ENCODE measurements around the gene COX4I1. TPM values are rescaled to one million over a fixed set of nuclear protein-coding genes. Genes with fewer than 3 reads are reported as not detected.

Gene COX4I1
- total RNA-seq, 1 experiment from 2014 or later = 417 TPM

GRCh38 chr16:85783441-85783840 lies 16.1 kb upstream of the COX4I1 start:
- Histone ChIP-seq H3K27me3 (ENCODE audit: low read length) (no peaks in the 10 kb centered on the region), H3K79me2 (ENCODE audit: low read length) (peaks cover 16% of the 10 kb centered on the region), H4K20me1 (ENCODE audit: insufficient read depth, low read depth, low read length) (peaks cover 22% of the 10 kb centered on the region; the same call in 1 of the 2 replicates), H3K4me3 (ENCODE audit: low read length) (no peak overlapping the region), H3K4me2 (ENCODE audit: low read depth, low read length, poor library complexity, severe bottlenecking) (no peak overlapping the region), H3K27ac (ENCODE audit: low read length) (no peak overlapping the region), H3K4me1 (ENCODE audit: low read length) (no peaks in the 10 kb centered on the region), H3K36me3 (ENCODE audit: insufficient read depth, low read length) (peaks cover 12% of the 10 kb centered on the region; the same call in 1 of the 2 replicates), H3K9ac (ENCODE audit: low read length) (no peak overlapping the region), H3K9me2 (replicated peaks; ENCODE audit: insufficient read depth, low read length) (no peaks in the 10 kb centered on the region), H3K9me3 (ENCODE audit: low read length) (no peaks in the 10 kb centered on the region), H2AFZ (ENCODE audit: low read length) (no peak overlapping the region)
- no peak for DNase-seq

DNA sequence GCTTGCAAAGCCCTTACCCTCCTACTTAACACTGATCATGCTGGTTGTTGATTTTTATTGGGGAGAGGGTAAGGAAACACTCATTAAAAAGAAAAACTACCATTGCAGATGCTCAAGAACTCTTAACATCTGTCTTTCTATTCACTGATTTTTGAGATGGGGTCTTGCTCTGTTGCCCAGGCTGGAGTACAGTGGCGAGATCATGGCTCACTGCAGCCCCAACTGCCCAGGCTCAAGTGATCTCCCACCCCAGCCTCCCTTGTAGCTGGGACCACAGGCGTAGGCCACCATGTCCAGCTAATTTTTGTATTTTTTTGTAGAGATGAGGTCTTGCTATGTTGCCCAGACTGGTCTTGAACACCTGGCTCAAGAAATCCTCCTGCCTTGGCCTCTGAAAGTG lies 14.7 kb upstream of the COX4I1 start:
- Histone ChIP-seq H3K27ac (ENCODE audit: low read length) (no peak overlapping the region), H3K79me2 (ENCODE audit: low read length) (peaks cover 27% of the 10 kb centered on the region), H3K4me2 (ENCODE audit: low read depth, low read length, poor library complexity, severe bottlenecking) (no peak overlapping the region), H4K20me1 (ENCODE audit: insufficient read depth, low read depth, low read length) (peaks cover 22% of the 10 kb centered on the region; the same call in 1 of the 2 replicates), H3K36me3 (ENCODE audit: insufficient read depth, low read length) (peaks cover 19% of the 10 kb centered on the region; the same call in 1 of the 2 replicates), H3K4me3 (ENCODE audit: low read length) (no peak overlapping the region), H3K27me3 (ENCODE audit: low read length) (no peaks in the 10 kb centered on the region), H3K4me1 (ENCODE audit: low read length) (peaks cover 2% of the 10 kb centered on the region), H3K9me2 (replicated peaks; ENCODE audit: insufficient read depth, low read length) (no peaks in the 10 kb centered on the region), H2AFZ (ENCODE audit: low read length) (no peak overlapping the region), H3K9me3 (ENCODE audit: low read length) (no peaks in the 10 kb centered on the region), H3K9ac (ENCODE audit: low read length) (no peak overlapping the region)
- no peak for DNase-seq

- H3K36me3 ChIP-seq (ENCODE audit: insufficient read depth, low read length) = peaks cover 22% of the 10 kb centered on the region; the same call in 1 of the 2 replicates
- H3K9me2 ChIP-seq (replicated peaks; ENCODE audit: insufficient read depth, low read length) = no peaks in the 10 kb centered on the region
- no peak overlapping the region for H3K4me3 ChIP-seq (ENCODE audit: low read length)
- H3K4me2 ChIP-seq (ENCODE audit: low read depth, low read length, poor library complexity, severe bottlenecking) = no peak overlapping the region
- H2AFZ ChIP-seq (ENCODE audit: low read length) = no peak overlapping the region
- no peak for DNase-seq
- H3K27ac ChIP-seq (ENCODE audit: low read length) = no peak overlapping the region
- H3K9me3 ChIP-seq (ENCODE audit: low read length) = no peaks in the 10 kb centered on the region
- peaks cover 13% of the 10 kb centered on the region for H3K4me1 ChIP-seq (ENCODE audit: low read length)
- no peak overlapping the region for H3K9ac ChIP-seq (ENCODE audit: low read length)
- peaks cover 38% of the 10 kb centered on the region for H3K79me2 ChIP-seq (ENCODE audit: low read length)
- peaks cover 21% of the 10 kb centered on the region; the same call in 1 of the 2 replicates for H4K20me1 ChIP-seq (ENCODE audit: insufficient read depth, low read depth, low read length)
- H3K27me3 ChIP-seq (ENCODE audit: low read length) = no peaks in the 10 kb centered on the region
Observed at GRCh38 chr16:85785927-85786326, 13.6 kb upstream of the COX4I1 start.

DNA sequence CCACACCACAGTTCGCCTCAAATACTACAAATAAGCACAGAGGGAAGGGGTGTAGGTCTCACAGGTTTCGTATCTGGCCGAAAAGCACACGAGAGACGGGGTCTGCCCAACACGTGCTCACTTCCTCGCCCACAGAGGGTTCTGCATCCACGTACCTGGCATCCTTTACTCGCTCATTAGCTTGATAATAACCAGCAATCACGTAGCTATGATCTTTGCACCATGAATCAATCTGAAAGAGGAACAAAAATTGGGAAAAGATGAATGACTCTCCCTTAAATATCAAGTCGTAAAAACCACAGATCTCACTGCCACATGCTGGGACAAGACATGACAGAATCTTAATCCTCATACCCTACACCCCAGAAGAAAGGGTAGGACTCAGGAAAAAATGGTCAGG lies 10.7 kb upstream of the COX4I1 start:
- Histone ChIP-seq H3K36me3 (ENCODE audit: insufficient read depth, low read length) (peaks cover 22% of the 10 kb centered on the region; the same call in 1 of the 2 replicates), H4K20me1 (ENCODE audit: insufficient read depth, low read depth, low read length) (peaks cover 29% of the 10 kb centered on the region; the same call in 1 of the 2 replicates)

GRCh38 chr16:85789773-85790172 lies 9.7 kb upstream of the COX4I1 start:
- no peak overlapping the region for H3K27ac ChIP-seq (ENCODE audit: low read length)
- peaks cover 24% of the 10 kb centered on the region; the same call in 1 of the 2 replicates for H3K36me3 ChIP-seq (ENCODE audit: insufficient read depth, low read length)
- peaks cover 30% of the 10 kb centered on the region; the same call in 1 of the 2 replicates for H4K20me1 ChIP-seq (ENCODE audit: insufficient read depth, low read depth, low read length)
- no peaks in the 10 kb centered on the region for H3K9me3 ChIP-seq (ENCODE audit: low read length)
- H3K4me1 ChIP-seq (ENCODE audit: low read length) = peaks cover 13% of the 10 kb centered on the region
- DNase-seq = no peak
- H3K9ac ChIP-seq (ENCODE audit: low read length) = no peak overlapping the region
- H3K27me3 ChIP-seq (ENCODE audit: low read length) = no peaks in the 10 kb centered on the region
- no peak overlapping the region for H3K4me3 ChIP-seq (ENCODE audit: low read length)
- H3K4me2 ChIP-seq (ENCODE audit: low read depth, low read length, poor library complexity, severe bottlenecking) = no peak overlapping the region
- no peak overlapping the region for H2AFZ ChIP-seq (ENCODE audit: low read length)
- H3K79me2 ChIP-seq (ENCODE audit: low read length) = peaks cover 70% of the 10 kb centered on the region
- no peaks in the 10 kb centered on the region for H3K9me2 ChIP-seq (replicated peaks; ENCODE audit: insufficient read depth, low read length)

More for the DNA sequence above, 10.7 kb upstream of the COX4I1 start:
- no peak overlapping the region for H3K27ac ChIP-seq (ENCODE audit: low read length)
- H2AFZ ChIP-seq (ENCODE audit: low read length) = no peak overlapping the region
- no peaks in the 10 kb centered on the region for H3K9me2 ChIP-seq (replicated peaks; ENCODE audit: insufficient read depth, low read length)
- H3K9me3 ChIP-seq (ENCODE audit: low read length) = no peaks in the 10 kb centered on the region
- H3K4me3 ChIP-seq (ENCODE audit: low read length) = no peak overlapping the region
- no peaks in the 10 kb centered on the region for H3K27me3 ChIP-seq (ENCODE audit: low read length)
- no peak for DNase-seq
- H3K79me2 ChIP-seq (ENCODE audit: low read length) = peaks cover 61% of the 10 kb centered on the region
- peaks cover 13% of the 10 kb centered on the region for H3K4me1 ChIP-seq (ENCODE audit: low read length)
- H3K9ac ChIP-seq (ENCODE audit: low read length) = no peak overlapping the region
- H3K4me2 ChIP-seq (ENCODE audit: low read depth, low read length, poor library complexity, severe bottlenecking) = no peak overlapping the region

- Histone ChIP-seq H4K20me1 (ENCODE audit: insufficient read depth, low read depth, low read length) (peaks cover 49% of the 10 kb centered on the region), H3K4me1 (ENCODE audit: low read length) (peaks cover 24% of the 10 kb centered on the region)
Observed at GRCh38 chr16:85793662-85794298, 5.7 kb upstream of the COX4I1 start.

GRCh38 chr16:85794696-85795095 lies 4.8 kb upstream of the COX4I1 start:
- Histone ChIP-seq H3K4me2 (ENCODE audit: low read depth, low read length, poor library complexity, severe bottlenecking) (no peak overlapping the region), H3K4me3 (ENCODE audit: low read length) (no peak overlapping the region), H3K9ac (ENCODE audit: low read length) (no peak overlapping the region), H3K9me3 (ENCODE audit: low read length) (no peaks in the 10 kb centered on the region), H3K27me3 (ENCODE audit: low read length) (no peaks in the 10 kb centered on the region), H3K27ac (ENCODE audit: low read length) (no peak overlapping the region), H4K20me1 (ENCODE audit: insufficient read depth, low read depth, low read length) (peaks cover 51% of the 10 kb centered on the region), H2AFZ (ENCODE audit: low read length) (no peak overlapping the region), H3K4me1 (ENCODE audit: low read length) (peaks cover 23% of the 10 kb centered on the region), H3K36me3 (ENCODE audit: insufficient read depth, low read length) (peaks cover 27% of the 10 kb centered on the region; the same call in 1 of the 2 replicates), H3K9me2 (replicated peaks; ENCODE audit: insufficient read depth, low read length) (no peaks in the 10 kb centered on the region), H3K79me2 (ENCODE audit: low read length) (peaks cover 97% of the 10 kb centered on the region)
- DNase-seq = no peak

More at GRCh38 chr16:85793662-85794298, 5.7 kb upstream of the COX4I1 start:
- H3K4me2 ChIP-seq (ENCODE audit: low read depth, low read length, poor library complexity, severe bottlenecking) = no peak overlapping the region
- H3K9me3 ChIP-seq (ENCODE audit: low read length) = no peaks in the 10 kb centered on the region
- no peaks in the 10 kb centered on the region for H3K9me2 ChIP-seq (replicated peaks; ENCODE audit: insufficient read depth, low read length)
- H3K9ac ChIP-seq (ENCODE audit: low read length) = no peak overlapping the region
- H3K27ac ChIP-seq (ENCODE audit: low read length) = no peak overlapping the region
- peaks cover 30% of the 10 kb centered on the region; the same call in 1 of the 2 replicates for H3K36me3 ChIP-seq (ENCODE audit: insufficient read depth, low read length)
- no peak overlapping the region for H2AFZ ChIP-seq (ENCODE audit: low read length)
- H3K79me2 ChIP-seq (ENCODE audit: low read length) = peaks cover 96% of the 10 kb centered on the region
- DNase-seq = no peak
- no peaks in the 10 kb centered on the region for H3K27me3 ChIP-seq (ENCODE audit: low read length)
- H3K4me3 ChIP-seq (ENCODE audit: low read length) = no peak overlapping the region

- DNase-seq = no peak
- Histone ChIP-seq H3K4me1 (ENCODE audit: low read length) (peaks cover 20% of the 10 kb centered on the region), H3K27me3 (ENCODE audit: low read length) (no peaks in the 10 kb centered on the region), H3K36me3 (ENCODE audit: insufficient read depth, low read length) (peaks cover 27% of the 10 kb centered on the region; the same call in 1 of the 2 replicates), H3K9me2 (replicated peaks; ENCODE audit: insufficient read depth, low read length) (no peaks in the 10 kb centered on the region), H2AFZ (ENCODE audit: low read length) (no peak overlapping the region), H3K4me2 (ENCODE audit: low read depth, low read length, poor library complexity, severe bottlenecking) (no peak overlapping the region), H3K9ac (ENCODE audit: low read length) (no peak overlapping the region), H3K27ac (ENCODE audit: low read length) (no peak overlapping the region), H4K20me1 (ENCODE audit: insufficient read depth, low read depth, low read length) (peaks cover 60% of the 10 kb centered on the region), H3K9me3 (ENCODE audit: low read length) (no peaks in the 10 kb centered on the region), H3K79me2 (ENCODE audit: low read length) (peaks cover 98% of the 10 kb centered on the region), H3K4me3 (ENCODE audit: low read length) (no peak overlapping the region)
Observed at GRCh38 chr16:85796152-85796551, 3.3 kb upstream of the COX4I1 start.
